Measurements from ENCODE around the gene KRT17.

DNA sequence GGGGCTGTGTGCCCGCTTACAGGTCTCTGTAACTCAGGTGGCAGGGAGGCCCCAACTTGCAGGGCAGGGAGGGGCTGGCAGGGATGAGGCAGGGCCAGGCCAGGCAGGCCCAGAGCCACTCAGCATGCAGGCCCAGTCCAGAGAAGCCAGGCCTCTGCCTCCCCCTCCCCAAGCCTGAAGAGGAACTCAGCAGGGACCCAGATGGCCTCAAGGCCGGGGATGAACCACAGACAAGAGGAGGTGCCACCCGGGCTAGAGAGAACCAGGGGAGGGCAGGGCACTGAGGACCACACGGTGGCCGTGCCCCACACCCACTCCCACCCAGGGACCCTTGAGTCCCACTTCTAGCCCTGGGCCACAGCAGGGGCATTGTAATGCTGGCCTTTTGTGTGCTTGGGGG is 34.5 kb upstream of the KRT17 start:
- TF ChIP-seq, protein P1, sequence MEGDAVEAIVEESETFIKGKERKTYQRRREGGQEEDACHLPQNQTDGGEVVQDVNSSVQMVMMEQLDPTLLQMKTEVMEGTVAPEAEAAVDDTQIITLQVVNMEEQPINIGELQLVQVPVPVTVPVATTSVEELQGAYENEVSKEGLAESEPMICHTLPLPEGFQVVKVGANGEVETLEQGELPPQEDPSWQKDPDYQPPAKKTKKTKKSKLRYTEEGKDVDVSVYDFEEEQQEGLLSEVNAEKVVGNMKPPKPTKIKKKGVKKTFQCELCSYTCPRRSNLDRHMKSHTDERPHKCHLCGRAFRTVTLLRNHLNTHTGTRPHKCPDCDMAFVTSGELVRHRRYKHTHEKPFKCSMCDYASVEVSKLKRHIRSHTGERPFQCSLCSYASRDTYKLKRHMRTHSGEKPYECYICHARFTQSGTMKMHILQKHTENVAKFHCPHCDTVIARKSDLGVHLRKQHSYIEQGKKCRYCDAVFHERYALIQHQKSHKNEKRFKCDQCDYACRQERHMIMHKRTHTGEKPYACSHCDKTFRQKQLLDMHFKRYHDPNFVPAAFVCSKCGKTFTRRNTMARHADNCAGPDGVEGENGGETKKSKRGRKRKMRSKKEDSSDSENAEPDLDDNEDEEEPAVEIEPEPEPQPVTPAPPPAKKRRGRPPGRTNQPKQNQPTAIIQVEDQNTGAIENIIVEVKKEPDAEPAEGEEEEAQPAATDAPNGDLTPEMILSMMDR (IDR thresholded peaks at IDR 0.05): no peak
- no peak for TF ChIP-seq EZH2 (IDR thresholded peaks at IDR 0.05; ENCODE audit: borderline replicate concordance, insufficient read depth, low read depth, low read length, poor library complexity, severe bottlenecking)
